GM21390 (cell line): ENCODE data around the gene DOCK4.

Experiments
- ATAC-seq: cut with Tn5 transposase; IDR thresholded peaks from one replicate; pipeline ENCODE4 v1.9.1; 2021; ENCODE audit not compliant: unreplicated experiment

The DOCK4 gene

DNA sequence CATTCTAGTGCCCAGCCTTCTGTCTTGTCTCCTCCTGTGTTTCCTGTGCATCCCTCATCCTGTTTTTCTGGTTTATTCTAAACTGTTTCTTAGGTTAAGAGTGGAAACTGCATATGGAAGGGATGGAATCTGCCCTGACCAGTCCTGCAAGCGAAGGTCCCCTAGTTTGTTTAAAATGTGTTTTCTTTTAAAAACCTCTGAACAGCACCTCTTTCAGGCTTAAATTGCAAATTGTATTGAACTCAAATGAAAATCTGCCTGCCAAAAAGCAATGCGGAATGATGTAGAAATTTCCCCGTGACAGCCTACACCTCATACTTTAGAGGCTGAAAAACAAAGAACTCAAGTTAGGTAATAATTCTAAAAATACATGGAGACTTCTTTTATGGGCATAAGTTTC lies 421.1 kb downstream of the DOCK4 start:
- no peak for ATAC-seq

GRCh38 chr7:111784296-111784695 lies 421.9 kb downstream of the DOCK4 start:
- no peak for ATAC-seq

DNA sequence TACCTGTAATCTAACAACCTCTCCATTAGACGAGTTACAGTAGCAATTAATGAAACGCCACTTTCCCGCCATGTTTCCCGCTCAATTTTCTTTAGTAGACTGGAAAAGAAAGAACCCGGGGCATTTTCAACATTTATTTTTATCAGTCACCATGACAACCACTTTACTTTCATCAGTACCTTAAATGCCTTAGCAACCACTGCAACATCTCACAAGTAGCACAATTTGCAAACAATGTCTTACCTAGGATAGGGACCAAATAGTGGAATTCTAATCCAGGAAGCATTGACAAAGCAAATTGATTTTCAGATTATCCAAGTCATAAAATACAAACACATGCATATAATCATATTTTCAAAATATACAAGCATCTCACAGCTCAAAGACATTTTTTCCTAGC lies 422.3 kb downstream of the DOCK4 start:
- no peak for ATAC-seq

- ATAC-seq = no peak
Observed at GRCh38 chr7:111780527-111780926, 425.7 kb downstream of the DOCK4 start.

GRCh38 chr7:111775206-111775605 lies 431.0 kb downstream of the DOCK4 start:
- no peak for ATAC-seq

DNA sequence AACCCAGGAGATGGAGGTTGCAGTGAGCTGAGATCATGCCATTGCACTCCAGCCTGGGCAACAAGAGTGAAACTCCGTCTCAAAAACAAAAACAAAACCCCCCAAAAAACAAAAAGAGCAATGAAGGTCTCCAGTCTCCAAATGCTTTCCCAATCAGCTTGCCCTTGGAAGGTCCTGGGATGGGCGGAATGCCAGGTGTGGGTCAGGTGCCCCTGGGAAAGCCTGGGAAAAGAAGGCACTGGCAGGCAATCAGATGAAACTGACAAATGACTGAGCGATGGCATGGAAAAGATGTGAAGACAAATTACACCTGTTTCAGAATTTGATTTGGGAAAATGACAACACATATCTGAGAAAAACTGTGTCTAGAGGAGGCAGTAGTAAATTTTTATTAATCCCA lies 433.5 kb downstream of the DOCK4 start:
- ATAC-seq = no peak

- no peak for ATAC-seq
Observed at GRCh38 chr7:111771638-111772037, 434.6 kb downstream of the DOCK4 start.

- no peak for ATAC-seq
Observed at GRCh38 chr7:111770116-111770515, 436.1 kb downstream of the DOCK4 start.

DNA sequence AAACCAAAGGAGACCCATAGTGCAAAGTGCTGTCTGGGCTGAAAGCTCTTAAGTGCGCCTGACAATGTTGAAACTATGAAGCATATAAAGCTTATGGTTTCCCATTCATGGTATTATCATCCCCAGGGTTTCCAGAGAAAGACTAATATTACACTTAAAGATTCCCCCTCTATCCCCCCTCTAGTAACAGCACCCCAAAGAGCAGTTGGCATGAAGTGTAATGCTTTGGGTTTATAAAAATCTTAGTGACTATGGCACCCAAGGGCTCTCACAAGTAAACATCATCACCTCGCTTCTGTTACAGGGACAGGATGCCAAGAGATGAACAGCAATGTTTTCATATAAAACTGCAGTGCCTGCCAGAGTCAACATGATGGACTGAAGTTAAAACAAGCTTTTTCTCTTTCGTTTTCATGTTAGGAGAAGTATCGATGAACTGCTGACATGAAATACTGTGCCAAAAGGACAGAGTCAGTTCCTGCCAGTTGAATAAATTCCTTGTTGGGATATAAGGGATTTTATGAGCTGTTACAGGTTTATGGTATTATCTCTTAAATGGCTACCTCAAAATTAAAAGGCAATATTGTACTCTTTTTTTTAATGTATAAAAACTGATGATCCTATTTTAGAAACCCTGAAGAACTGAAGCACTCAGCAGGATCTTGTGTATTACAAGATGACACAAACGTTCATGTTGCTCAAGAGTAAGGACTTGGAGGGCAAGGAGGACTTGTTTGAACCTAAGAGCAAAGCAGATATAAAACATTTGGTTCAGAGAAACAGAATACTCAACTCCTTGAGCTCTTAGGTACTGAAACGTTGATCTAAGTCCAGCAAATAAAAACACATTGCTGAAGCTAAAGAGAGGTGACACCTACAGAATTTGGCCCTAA lies 440.2 kb downstream of the DOCK4 start:
- ATAC-seq = no peak

DNA sequence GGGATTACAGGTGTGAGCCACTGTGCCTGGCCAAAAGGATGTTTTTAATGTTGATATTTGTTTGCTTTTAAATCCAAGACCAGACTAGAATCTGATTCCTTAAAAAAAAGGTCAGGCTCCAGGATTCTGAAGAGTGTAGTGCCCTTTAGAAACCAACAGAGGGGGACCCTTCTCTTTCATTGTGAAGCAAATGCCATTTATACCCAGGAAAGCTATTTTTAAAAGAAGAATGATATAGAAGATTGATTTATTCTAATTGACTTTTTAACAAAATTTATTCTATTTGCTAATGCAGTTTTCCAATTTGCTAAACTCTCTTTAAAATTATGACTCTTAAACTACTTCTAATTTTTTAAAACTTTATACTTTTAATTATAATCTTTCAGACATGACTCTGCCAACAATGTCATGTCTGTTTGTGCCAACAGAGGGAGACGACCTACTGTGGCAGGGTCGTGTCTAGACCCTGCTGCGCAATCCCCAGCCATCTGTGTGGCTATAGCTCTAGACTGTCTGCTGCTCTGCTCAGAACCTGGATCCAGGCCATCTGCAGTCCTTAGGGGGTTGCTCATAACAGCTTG lies 442.9 kb downstream of the DOCK4 start:
- ATAC-seq = no peak

DNA sequence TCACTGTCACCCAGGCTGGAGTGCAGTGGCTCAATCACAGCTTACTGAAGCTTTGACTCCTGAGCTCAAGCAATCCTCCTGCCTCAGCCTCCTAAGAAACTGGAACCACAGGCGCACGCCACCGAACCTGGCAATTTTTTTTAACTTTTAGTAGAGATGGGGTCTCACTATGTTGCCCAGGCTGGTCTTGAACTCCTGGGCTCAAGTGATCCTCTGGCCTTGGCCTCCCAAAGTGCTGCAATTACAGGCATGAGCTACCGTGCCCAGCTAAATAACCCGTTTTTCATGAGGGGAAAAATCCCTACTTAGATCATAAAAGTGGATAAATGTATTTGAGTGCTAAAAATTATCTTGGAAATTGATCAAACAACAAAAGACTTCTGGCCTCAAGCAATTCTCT lies 443.4 kb downstream of the DOCK4 start:
- no peak for ATAC-seq

GRCh38 chr7:111762211-111762610 lies 444.0 kb downstream of the DOCK4 start:
- no peak for ATAC-seq

GRCh38 chr7:111760043-111760442 lies 446.2 kb downstream of the DOCK4 start:
- no peak for ATAC-seq

- no peak for ATAC-seq
Observed at GRCh38 chr7:111758332-111758731, 447.9 kb downstream of the DOCK4 start.

DNA sequence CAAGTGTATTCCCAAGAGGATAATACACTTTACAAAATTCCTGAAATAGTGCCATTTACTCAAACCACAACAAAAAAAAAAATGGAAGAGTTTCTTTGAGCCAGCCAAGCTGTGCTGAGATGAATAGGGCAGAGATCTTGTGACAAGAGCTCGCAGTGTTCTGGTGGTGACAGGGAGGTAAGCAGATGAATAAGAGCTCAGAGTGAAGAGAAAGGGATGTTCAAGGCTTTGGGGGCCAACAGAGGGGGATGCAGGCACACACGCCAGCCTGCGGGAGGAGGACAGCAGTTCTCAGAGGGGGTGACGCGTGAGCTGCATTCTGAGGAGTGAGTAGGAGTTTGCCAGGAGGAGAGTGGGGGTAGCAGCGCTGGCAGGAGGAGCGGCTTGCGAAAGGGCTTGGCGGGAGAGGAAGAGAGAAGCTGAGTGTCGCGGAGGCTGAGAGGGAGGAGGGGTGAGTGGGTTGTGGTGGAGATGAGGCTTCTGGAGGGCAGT lies 449.5 kb downstream of the DOCK4 start:
- ATAC-seq = no peak

DNA sequence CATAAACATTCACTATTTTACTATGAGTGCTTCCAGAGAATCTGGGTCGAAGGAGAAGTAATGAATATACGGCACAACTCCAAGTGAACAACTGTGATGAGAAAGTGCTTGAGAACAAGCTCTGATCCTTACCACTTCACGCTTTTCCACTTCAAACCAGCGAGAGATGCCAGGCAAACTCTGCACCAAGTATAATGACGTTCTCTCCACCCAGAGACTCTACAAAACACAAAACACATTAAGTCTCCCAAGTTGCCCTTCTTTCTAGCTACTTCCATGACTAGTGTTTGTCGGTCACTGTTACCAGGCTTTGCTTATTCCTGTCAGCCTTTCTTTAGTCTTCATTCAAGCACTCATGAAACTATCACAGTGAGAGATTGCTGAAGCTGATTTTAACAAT lies 450.8 kb downstream of the DOCK4 start:
- ATAC-seq = no peak

GRCh38 chr7:111753968-111754367 lies 452.2 kb downstream of the DOCK4 start:
- ATAC-seq = no peak

DNA sequence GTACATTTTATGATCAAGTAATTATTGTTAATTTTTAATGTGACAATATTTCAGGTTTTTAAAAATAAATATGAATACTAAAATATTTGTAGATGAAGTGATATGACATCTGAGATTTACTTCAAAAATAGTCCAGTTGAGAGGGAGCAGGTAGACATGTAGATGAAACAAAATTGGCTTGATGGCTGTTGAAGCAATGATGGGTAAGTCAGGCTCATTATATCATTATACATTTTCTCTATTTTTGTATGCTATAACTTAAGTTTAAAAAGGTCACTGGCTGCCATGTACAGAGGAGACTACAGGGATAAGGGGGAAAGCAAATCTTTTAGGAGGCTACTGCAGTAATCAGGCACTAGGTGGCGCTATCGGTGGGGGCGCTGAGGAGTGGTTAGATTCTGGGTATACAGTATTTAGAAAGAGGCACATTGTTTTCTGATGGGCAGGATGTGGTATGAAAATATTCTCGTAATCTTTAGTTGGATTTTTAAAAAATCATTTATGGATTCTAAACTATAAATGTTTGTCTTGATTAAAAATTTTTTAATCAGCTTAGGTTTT lies 454.1 kb downstream of the DOCK4 start:
- peak; percentile 94 for ATAC-seq

DNA sequence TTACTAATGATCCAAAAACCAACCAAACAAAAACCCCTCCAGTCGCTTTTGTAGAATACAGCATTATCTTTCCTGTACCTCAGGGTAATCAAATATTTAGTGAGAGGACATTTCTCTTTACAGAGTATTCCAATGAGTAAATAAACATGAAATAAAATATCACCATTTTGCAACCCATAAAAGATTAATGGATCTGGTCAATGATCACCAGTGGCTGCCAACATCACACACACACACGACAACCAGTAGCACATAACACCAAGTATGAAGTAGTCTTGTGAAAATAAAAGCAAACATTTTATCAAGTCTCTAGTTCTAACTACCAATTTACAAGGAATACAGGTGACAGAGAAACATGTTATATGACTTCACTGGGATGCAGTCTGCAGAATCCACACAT lies 455.3 kb downstream of the DOCK4 start:
- ATAC-seq = no peak

DNA sequence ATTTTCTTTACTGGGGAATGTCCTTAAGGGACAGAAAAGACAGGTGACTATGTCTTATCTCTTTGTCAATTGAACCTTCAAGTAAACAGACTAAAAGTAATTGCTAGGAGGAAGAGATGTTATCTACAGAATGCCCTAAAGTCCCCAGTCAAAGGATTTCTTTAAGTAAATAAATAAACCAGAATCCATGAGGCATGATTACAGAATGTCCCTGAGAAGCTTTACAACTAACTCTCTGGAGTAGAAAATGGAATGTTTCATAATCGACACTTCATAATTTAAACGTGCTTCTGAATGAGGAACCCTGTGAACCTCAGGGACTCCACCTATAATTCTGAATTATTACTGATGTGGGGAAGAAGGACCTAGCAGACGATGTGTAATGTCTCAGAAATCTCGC lies 456.0 kb downstream of the DOCK4 start:
- no peak for ATAC-seq

DNA sequence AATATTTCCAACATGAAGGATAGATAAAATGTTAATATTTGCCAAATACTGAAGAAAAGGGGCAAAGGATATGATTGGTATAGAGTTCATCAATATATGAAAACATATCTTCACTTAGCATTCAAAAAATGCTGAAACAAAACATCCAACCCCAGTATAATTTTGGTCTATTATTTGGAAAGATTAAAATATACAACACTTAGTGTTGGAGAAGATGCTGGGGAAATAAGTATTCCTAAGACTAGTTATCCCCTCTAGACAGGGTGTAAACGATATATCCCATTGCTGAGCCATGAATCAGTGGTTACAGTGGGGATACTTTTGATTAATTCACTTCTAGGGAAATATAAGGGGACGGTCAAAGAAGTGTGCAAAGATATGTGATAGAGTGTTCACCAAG lies 456.6 kb downstream of the DOCK4 start:
- ATAC-seq = no peak

DNA sequence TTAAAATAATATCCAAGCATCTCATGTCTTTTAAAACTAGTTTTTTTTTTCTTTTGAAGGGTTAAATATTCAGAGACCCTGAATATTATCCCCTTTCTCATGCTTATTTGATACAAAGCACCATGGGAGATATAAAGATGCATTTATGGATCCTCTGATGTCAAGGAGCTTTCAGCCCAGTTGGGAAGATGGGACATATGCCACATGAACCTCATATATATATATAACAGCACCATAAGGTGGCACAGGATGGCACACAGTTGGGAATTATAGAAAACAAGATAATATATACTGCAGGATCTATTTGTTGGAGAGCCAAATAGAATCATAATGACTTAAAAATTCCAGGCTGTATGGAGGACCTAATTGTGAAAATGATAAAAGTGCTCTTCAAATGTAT lies 458.5 kb downstream of the DOCK4 start:
- no peak for ATAC-seq
